C4-2B (cell line): Measurements from ENCODE around the gene SPRED3.

Experiments used
- H3K27ac ChIP-seq: fragments of 450-650 bp; 2 replicates; pipeline ENCODE4 v1.5.1; 2017
- CTCF ChIP-seq: fragments of 450-650 bp; conservative IDR thresholded peaks from 2 replicates; pipeline ENCODE4 v1.5.1; 2017; ENCODE audit warnings: mild to moderate bottlenecking
- ZFX ChIP-seq: fragments of 450-650 bp; IDR thresholded peaks from 2 replicates; pipeline ENCODE4 v1.6.1; 2017

The SPRED3 gene

GRCh38 chr19:38443458-38443999 lies 55.0 kb downstream of the SPRED3 start:
- H3K27ac ChIP-seq, result no peak overlapping the region
- TF ChIP-seq ZFX, result no peak

- TF ChIP-seq CTCF (no peak), ZFX (no peak)
- no peak overlapping the region for H3K27ac ChIP-seq
These were observed 55.5 kb downstream of the SPRED3 start for GRCh38 chr19:38444026-38444425.

GRCh38 chr19:38445362-38445761 lies 56.9 kb downstream of the SPRED3 start:
- H3K27ac ChIP-seq, result no peak overlapping the region
- no peak for TF ChIP-seq CTCF
- no peak for TF ChIP-seq ZFX

- no peak overlapping the region for H3K27ac ChIP-seq
- TF ChIP-seq ZFX (no peak), CTCF (no peak)
These were observed 59.7 kb downstream of the SPRED3 start for GRCh38 chr19:38448225-38448624.
